Measurements from ENCODE around the gene CALCOCO1.
"Not testable (repeated sequence)": the region's sequence is repeated elsewhere in the genome, so short reads cannot be mapped to it uniquely, and the experiment has no call there.

Gene CALCOCO1

GRCh38 chr12:53733051-53733806 lies 6.0 kb upstream of the CALCOCO1 start:
- DNase-seq, result no peak

- no peak for DNase-seq
These were observed 2.4 kb upstream of the CALCOCO1 start for GRCh38 chr12:53729644-53730043.

- DNase-seq, result no peak
These were observed 954 bp upstream of the CALCOCO1 start for GRCh38 chr12:53728206-53728605.

- DNase-seq, result no peak
These were observed 324 bp downstream of the CALCOCO1 start for GRCh38 chr12:53726946-53727309.

- no peak for DNase-seq
These were observed 911 bp downstream of the CALCOCO1 start for GRCh38 chr12:53726341-53726740.

- no peak for DNase-seq
These were observed 1.4 kb downstream of the CALCOCO1 start for GRCh38 chr12:53725824-53726223.

GRCh38 chr12:53722450-53723041 lies 4.7 kb downstream of the CALCOCO1 start:
- no peak for DNase-seq

GRCh38 chr12:53720946-53721345 lies 6.3 kb downstream of the CALCOCO1 start:
- no peak for DNase-seq

GRCh38 chr12:53719649-53720048 lies 7.6 kb downstream of the CALCOCO1 start:
- no peak for DNase-seq

GRCh38 chr12:53718567-53718966 lies 8.7 kb downstream of the CALCOCO1 start:
- DNase-seq, result not testable (repeated sequence)

GRCh38 chr12:53717319-53717718 lies 9.9 kb downstream of the CALCOCO1 start:
- no peak for DNase-seq

- DNase-seq, result no peak
These were observed 13.2 kb downstream of the CALCOCO1 start for GRCh38 chr12:53714004-53714403.

GRCh38 chr12:53713516-53713915 lies 13.7 kb downstream of the CALCOCO1 start:
- DNase-seq, result no peak

GRCh38 chr12:53712059-53712643 lies 15.1 kb downstream of the CALCOCO1 start:
- no peak for DNase-seq

- no peak for DNase-seq
These were observed 17.2 kb downstream of the CALCOCO1 start for GRCh38 chr12:53710091-53710490.

- no peak for DNase-seq
These were observed 17.6 kb downstream of the CALCOCO1 start for GRCh38 chr12:53709671-53710070.

GRCh38 chr12:53706080-53706479 lies 21.2 kb downstream of the CALCOCO1 start:
- DNase-seq, result no peak

GRCh38 chr12:53703756-53704155 lies 23.5 kb downstream of the CALCOCO1 start:
- DNase-seq, result no peak

- DNase-seq, result peak; percentile 54
These were observed 25.6 kb downstream of the CALCOCO1 start for GRCh38 chr12:53701518-53702264.

- DNase-seq, result no peak
These were observed 26.7 kb downstream of the CALCOCO1 start for GRCh38 chr12:53700567-53700966.

GRCh38 chr12:53699678-53700025 lies 27.6 kb downstream of the CALCOCO1 start:
- no peak for DNase-seq

GRCh38 chr12:53698948-53699677 lies 28.1 kb downstream of the CALCOCO1 start:
- DNase-seq, result no peak
